ENCODE data around the gene LMOD2. TPM values are rescaled to one million over a fixed set of nuclear protein-coding genes. Genes with fewer than 3 reads are reported as not detected.

Gene LMOD2
- total RNA-seq, 1 donor from 2014 or later, result not detected

DNA sequence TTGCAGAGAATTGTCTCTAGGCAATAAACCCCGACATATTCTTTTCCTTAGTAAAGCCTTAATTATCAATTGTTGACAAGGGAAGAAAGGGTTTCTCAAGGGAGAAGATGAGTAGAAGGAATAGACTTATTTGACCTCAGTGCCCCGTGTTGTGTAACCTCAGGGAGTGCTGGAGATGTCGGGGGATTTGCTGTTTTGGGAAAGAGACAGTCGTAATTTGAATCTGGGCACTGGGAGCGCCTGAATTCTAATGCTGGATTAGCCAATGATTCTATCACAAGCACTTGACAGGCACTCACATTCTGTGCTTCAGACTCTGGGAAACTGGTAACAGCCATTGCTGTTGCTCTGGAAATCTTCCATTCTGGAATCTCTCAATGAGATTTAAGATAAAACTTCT is 13.8 kb upstream of the LMOD2 start:
- TF ChIP-seq, protein P1, sequence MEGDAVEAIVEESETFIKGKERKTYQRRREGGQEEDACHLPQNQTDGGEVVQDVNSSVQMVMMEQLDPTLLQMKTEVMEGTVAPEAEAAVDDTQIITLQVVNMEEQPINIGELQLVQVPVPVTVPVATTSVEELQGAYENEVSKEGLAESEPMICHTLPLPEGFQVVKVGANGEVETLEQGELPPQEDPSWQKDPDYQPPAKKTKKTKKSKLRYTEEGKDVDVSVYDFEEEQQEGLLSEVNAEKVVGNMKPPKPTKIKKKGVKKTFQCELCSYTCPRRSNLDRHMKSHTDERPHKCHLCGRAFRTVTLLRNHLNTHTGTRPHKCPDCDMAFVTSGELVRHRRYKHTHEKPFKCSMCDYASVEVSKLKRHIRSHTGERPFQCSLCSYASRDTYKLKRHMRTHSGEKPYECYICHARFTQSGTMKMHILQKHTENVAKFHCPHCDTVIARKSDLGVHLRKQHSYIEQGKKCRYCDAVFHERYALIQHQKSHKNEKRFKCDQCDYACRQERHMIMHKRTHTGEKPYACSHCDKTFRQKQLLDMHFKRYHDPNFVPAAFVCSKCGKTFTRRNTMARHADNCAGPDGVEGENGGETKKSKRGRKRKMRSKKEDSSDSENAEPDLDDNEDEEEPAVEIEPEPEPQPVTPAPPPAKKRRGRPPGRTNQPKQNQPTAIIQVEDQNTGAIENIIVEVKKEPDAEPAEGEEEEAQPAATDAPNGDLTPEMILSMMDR (conservative IDR thresholded peaks at IDR 0.05), result no peak
- Mint-ChIP-seq H3K36me3 (no peaks in the 10 kb centered on the region), H3K27ac (no peak overlapping the region), H3K4me1 (ENCODE audit: unreplicated experiment) (peaks cover 32% of the 10 kb centered on the region), H3K4me3 (no peak overlapping the region), H3K9me3 (no peaks in the 10 kb centered on the region), H3K27me3 (no peaks in the 10 kb centered on the region)
- no peak for DNase-seq (ENCODE audit: extremely low spot score, unreplicated experiment)

DNA sequence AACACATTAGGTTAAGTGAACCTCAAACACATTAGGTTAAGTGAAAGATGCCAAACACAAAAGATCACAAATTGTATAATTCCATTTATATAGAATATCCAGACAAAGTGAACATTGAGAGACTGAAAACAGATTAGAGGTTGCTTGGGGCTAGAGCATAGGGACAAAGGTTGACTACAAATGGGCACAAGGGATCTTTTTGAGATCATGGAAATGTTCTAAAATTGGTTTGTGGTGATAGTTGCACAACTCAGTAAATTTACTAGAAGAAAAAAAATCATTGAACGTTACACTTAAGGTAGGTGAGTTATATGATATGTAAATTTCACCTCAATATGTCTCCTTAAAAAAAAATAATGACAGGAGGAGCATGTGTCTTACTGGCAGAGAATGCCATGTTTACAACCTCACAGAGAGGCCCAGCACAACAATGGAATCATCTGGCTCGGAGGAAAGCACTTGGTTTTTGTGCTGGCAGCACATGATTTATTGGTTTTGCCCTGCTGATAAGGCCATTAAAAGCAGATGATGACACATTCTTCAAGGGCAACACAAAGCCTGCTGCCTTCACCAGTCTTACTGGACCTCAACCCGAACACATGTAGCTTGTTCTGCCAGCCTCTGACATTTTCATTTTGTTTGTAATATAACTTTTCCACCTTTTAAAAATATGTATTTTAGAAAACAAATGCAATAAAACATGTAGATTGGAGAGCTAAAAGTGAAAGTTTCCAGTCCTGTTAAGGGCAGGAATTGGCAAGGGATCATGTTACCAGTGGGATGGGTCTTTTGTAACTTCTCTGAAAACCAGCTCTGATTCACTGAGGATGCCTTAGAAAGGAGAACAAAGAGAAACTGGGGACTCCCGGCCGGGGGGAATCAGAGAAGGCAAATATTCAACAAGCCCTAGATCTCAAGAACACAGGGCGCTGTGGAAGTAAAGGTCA is 11.9 kb upstream of the LMOD2 start:
- H3K4me3 Mint-ChIP-seq, result peak overlapping the region; percentile 63
- no peaks in the 10 kb centered on the region for H3K27me3 Mint-ChIP-seq
- no peak for DNase-seq (ENCODE audit: extremely low spot score, unreplicated experiment)

DNA sequence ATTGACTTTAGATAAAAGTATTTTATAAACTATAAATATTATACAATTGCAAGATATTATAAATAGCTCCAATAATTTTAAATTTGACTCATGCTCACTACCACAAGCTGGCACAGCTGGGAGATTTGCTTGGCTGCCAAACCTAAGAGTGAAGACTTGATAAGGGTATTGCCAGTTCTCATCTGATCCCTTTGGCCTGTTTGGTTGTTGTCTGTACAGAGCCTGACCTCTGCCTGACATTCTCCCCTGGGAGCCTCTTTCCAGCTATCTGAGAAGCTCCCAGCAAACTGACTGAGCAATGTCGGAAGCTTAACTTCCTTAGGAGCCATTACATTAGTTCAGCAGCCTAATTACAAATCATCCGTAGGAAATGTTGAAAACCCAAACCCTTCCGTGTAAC is 10.2 kb upstream of the LMOD2 start:
- Mint-ChIP-seq H3K27me3 (no peaks in the 10 kb centered on the region), H3K9me3 (no peaks in the 10 kb centered on the region), H3K36me3 (no peaks in the 10 kb centered on the region), H3K27ac (no peak overlapping the region), H3K4me1 (ENCODE audit: unreplicated experiment) (peaks cover 29% of the 10 kb centered on the region), H3K4me3 (no peak overlapping the region)
- DNase-seq (ENCODE audit: extremely low spot score, unreplicated experiment), result no peak
- TF ChIP-seq, protein P1 (conservative IDR thresholded peaks at IDR 0.05), result no peak

More for the DNA sequence above, 11.9 kb upstream of the LMOD2 start:
- peak overlapping the region; percentile 58 for H3K27ac Mint-ChIP-seq
- H3K9me3 Mint-ChIP-seq, result no peaks in the 10 kb centered on the region
- H3K36me3 Mint-ChIP-seq, result no peaks in the 10 kb centered on the region
- TF ChIP-seq, protein P1 (conservative IDR thresholded peaks at IDR 0.05), result no peak
- peaks cover 29% of the 10 kb centered on the region for H3K4me1 Mint-ChIP-seq (ENCODE audit: unreplicated experiment)

DNA sequence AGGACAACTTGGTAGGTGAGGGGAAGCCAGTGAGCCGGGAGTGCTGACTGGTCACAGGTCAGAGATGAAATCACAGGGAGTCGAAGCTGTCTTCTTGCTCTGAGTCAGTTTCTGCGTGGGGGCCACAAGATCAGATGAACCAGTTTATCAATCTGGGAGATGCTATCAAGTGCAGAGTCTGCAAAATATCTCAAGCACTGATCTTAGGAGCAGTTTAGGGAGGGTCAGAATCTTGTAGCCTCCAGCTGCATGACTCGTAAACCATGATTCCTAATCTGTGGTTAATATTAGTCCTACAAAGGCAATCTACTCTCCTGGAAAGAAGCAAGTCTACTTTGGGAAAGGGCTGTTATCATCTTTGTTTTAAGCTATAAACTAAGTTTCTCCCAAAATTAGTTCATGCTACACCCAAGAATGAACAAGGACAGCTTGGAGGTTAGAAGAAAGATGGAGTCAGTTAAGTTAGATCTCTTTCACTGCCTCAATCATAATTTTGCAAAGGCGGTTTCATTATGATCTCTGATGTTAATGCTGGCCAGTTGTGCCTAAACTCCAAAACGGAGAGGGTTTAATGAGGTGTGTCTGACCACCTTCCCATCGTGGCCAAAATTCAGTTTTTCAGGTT is 8.4 kb upstream of the LMOD2 start:
- Mint-ChIP-seq H3K4me3 (no peak overlapping the region), H3K36me3 (no peaks in the 10 kb centered on the region)
- no peak for DNase-seq (ENCODE audit: extremely low spot score, unreplicated experiment)

DNA sequence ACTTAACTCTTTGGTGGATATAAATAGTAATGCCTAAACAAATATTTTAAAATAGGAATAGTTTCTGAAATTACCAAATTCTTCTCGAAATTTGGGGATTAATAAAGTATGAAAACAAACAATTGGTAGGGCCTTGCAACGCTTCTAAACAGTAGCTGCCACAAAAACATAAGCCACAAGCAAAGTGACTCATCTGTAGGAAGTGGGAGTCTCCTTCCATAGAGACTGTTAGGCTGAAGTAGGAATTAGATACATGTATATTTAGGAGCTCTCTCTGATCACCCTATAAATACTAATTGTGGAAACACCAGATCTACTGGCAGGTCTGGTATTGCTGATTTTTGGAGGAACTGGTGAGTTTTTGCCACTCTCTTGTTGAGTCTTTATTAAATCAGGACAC is 5.7 kb upstream of the LMOD2 start:
- no peaks in the 10 kb centered on the region for H3K27me3 Mint-ChIP-seq
- H3K4me3 Mint-ChIP-seq, result no peak overlapping the region
- H3K9me3 Mint-ChIP-seq, result no peaks in the 10 kb centered on the region
- no peak for DNase-seq (ENCODE audit: extremely low spot score, unreplicated experiment)
- H3K27ac Mint-ChIP-seq, result no peak overlapping the region
- H3K4me1 Mint-ChIP-seq (ENCODE audit: unreplicated experiment), result peaks cover 5% of the 10 kb centered on the region
- no peaks in the 10 kb centered on the region for H3K36me3 Mint-ChIP-seq
- TF ChIP-seq, protein P1 (conservative IDR thresholded peaks at IDR 0.05), result no peak

More for the DNA sequence above, 8.4 kb upstream of the LMOD2 start:
- peaks cover 24% of the 10 kb centered on the region for H3K4me1 Mint-ChIP-seq (ENCODE audit: unreplicated experiment)
- TF ChIP-seq, protein P1 (conservative IDR thresholded peaks at IDR 0.05), result no peak
- H3K27me3 Mint-ChIP-seq, result no peaks in the 10 kb centered on the region
- H3K27ac Mint-ChIP-seq, result no peak overlapping the region
- no peaks in the 10 kb centered on the region for H3K9me3 Mint-ChIP-seq
